ENCODE results near the gene RIIAD1.

DNA sequence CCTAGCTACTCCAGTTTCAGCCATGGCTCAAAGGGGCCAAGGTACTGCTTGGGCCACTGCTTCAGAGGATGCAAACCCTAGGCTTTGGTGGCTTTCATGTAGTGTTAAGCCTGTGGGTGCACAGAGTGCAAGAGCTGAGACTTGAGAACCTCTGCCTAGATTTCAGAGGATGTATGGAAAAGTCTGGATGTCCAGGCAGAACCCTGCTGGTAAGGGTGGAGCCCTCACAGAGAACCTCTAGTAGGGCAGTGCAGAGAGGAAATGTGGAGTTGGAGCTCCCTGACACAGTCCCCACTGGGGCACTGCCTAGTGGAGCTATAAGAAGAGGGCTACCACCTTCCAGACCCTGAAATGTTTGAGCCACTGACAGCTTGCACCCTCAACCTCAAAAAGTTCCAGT, 16.2 kb downstream of the RIIAD1 start:
- TF ChIP-seq, protein P1, sequence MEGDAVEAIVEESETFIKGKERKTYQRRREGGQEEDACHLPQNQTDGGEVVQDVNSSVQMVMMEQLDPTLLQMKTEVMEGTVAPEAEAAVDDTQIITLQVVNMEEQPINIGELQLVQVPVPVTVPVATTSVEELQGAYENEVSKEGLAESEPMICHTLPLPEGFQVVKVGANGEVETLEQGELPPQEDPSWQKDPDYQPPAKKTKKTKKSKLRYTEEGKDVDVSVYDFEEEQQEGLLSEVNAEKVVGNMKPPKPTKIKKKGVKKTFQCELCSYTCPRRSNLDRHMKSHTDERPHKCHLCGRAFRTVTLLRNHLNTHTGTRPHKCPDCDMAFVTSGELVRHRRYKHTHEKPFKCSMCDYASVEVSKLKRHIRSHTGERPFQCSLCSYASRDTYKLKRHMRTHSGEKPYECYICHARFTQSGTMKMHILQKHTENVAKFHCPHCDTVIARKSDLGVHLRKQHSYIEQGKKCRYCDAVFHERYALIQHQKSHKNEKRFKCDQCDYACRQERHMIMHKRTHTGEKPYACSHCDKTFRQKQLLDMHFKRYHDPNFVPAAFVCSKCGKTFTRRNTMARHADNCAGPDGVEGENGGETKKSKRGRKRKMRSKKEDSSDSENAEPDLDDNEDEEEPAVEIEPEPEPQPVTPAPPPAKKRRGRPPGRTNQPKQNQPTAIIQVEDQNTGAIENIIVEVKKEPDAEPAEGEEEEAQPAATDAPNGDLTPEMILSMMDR (IDR thresholded peaks at IDR 0.05): no peak
- TF ChIP-seq POLR2A (IDR thresholded peaks at IDR 0.05): no peak
- TF ChIP-seq EP300 (IDR thresholded peaks at IDR 0.05): no peak
